ENCODE results near the gene POU2F2. TPM values are rescaled to one million over a fixed set of nuclear protein-coding genes. Genes with fewer than 3 reads are reported as not detected.
A peak's percentile ranks its signal among the peaks of the same experiment; 100 is the strongest.

Gene POU2F2
- total RNA-seq, 2 experiments from 2014 or later: 30.0 to 31.9 TPM

DNA sequence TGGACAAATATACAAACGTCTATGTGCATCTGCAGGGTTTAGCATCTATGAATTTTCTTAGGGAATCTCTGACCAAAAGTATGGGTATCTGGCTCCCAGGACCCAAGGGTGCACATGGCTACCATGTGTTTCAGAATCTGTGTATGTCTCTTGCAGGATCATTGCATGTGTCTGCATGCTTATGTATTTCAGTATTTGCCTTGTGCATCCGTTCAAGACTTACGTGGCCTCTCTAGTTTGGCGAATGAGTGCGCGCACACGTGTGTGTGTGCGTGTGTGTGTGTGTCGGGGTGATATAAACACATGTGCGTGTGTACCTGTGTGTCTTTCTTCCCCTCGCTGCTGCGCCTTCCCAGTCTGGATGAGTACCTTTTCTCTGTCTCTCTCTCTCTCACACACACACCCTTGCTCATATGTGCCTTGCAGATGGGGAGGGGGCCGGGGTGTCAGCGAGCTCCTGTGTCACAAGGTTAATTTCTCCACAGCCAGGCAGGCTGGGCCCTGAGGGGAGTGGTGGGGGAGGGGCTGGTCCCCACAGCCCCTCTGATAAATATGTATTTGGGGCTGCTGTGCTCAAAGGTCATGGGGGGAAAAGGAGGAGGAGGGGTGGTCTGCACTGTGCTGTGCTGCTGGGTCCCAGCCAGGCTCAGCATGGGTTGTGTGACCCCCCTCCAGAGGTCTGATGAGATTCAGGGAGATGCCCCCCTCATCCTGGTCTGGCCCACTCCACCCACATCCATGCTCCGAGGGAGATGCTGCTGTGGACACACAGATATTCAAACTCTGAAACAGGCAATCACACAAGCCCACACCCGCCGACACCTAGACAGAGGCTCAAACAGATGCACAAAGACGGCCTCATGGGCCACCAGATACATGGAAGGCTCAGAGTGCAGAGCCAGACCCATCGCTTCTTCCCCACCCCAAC lies 37.5 kb upstream of the POU2F2 start:
- no peak for DNase-seq
- Mint-ChIP-seq H3K9me3 (no peaks in the 10 kb centered on the region), H3K36me3 (ENCODE audit: low read depth) (no peaks in the 10 kb centered on the region), H3K27me3 (ENCODE audit: low read depth) (peaks cover 4% of the 10 kb centered on the region), H3K27ac (no peak overlapping the region), H3K4me3 (no peak overlapping the region), H3K4me1 (ENCODE audit: low read depth) (no peaks in the 10 kb centered on the region)
- CTCF ChIA-PET: no interaction called here
- intact Hi-C loops (cut with micrococcal nuclease): no loop called here

DNA sequence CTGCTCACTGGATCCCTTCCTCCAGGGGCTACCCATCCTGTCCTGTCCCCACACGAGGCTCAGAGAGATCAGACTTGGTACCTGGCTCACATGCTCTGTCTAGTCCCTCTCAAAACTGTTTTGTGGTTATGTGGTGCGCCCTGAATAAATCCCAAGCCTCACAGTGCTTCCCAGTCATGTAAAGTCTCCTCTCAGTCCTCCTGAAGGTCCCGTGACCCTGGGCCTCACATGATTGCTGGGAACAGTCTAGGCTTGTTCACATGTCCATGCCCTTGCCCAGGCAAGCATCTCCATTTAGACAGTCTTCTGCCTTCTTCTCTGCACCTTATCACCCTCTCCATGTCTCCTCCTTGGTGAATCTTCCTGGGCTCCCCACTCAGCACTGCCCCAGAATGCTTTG lies 36.0 kb upstream of the POU2F2 start:
- Mint-ChIP-seq H3K4me1 (ENCODE audit: low read depth) (no peaks in the 10 kb centered on the region), H3K27ac (no peak overlapping the region), H3K9me3 (no peaks in the 10 kb centered on the region), H3K4me3 (no peak overlapping the region), H3K36me3 (ENCODE audit: low read depth) (no peaks in the 10 kb centered on the region), H3K27me3 (ENCODE audit: low read depth) (no peaks in the 10 kb centered on the region)
- intact Hi-C loops (cut with micrococcal nuclease): no loop called here
- CTCF ChIA-PET: no interaction called here
- no peak for DNase-seq

DNA sequence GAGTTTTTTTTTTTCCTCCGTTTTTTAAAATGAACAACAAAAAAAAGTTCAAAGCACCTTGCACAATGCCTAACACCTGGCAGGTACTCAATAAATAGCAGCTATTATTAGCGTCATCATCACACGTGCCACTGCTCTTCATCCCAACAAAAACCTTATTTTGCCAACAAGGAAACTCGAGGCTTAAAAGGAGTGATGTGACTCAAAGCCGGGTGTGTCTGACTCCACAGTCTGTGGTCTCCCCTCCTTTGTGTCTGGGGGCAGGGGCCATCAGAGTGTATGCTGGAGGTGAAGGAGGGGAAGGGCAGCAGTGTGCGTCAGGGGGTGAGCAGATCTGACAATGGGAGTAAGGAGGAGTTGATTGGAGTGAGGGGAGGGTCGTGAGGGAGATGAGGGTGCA lies 34.1 kb upstream of the POU2F2 start:
- intact Hi-C loops (cut with micrococcal nuclease): no loop called here
- Mint-ChIP-seq H3K27ac (no peak overlapping the region), H3K27me3 (ENCODE audit: low read depth) (no peaks in the 10 kb centered on the region), H3K4me3 (no peak overlapping the region), H3K4me1 (ENCODE audit: low read depth) (no peaks in the 10 kb centered on the region), H3K36me3 (ENCODE audit: low read depth) (no peaks in the 10 kb centered on the region), H3K9me3 (no peaks in the 10 kb centered on the region)
- CTCF ChIA-PET: interaction anchor here (0.7 kb wide), 1 partner anchor 61 kb away, joined by 4 read pairs; no protein-coding TSS in a partner anchor
- DNase-seq: no peak

DNA sequence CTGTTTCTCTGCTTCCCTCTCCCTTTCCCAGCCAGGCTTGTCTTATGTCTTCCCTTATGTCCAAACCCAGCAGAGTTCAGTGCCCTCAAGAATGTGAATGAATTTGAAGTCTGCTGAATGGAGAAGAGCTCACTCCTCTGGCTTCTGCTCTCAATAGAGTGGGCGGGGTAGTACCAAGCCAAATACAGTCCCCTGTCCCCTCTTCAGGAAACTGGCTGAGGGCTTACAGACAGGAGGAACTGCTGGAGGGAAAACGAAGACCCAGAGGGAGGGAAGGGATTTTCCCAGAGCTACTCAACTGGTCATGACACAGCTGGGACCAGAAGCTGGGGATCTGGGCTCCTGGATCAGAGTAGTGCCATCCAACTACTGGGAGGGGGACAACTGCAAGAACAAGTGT lies 32.9 kb upstream of the POU2F2 start:
- H3K9me3 Mint-ChIP-seq: no peaks in the 10 kb centered on the region
- no peaks in the 10 kb centered on the region for H3K4me1 Mint-ChIP-seq (ENCODE audit: low read depth)
- no peak for DNase-seq
- no peaks in the 10 kb centered on the region for H3K36me3 Mint-ChIP-seq (ENCODE audit: low read depth)
- H3K4me3 Mint-ChIP-seq: no peak overlapping the region
- no peak overlapping the region for H3K27ac Mint-ChIP-seq
- no peaks in the 10 kb centered on the region for H3K27me3 Mint-ChIP-seq (ENCODE audit: low read depth)
- intact Hi-C loops (cut with micrococcal nuclease): no loop called here
- CTCF ChIA-PET: interaction anchor here (0.6 to 0.8 kb wide), 4 partner anchors 57 to 981 kb away, joined by 3 to 4 read pairs (median 3); no protein-coding TSS in a partner anchor

DNA sequence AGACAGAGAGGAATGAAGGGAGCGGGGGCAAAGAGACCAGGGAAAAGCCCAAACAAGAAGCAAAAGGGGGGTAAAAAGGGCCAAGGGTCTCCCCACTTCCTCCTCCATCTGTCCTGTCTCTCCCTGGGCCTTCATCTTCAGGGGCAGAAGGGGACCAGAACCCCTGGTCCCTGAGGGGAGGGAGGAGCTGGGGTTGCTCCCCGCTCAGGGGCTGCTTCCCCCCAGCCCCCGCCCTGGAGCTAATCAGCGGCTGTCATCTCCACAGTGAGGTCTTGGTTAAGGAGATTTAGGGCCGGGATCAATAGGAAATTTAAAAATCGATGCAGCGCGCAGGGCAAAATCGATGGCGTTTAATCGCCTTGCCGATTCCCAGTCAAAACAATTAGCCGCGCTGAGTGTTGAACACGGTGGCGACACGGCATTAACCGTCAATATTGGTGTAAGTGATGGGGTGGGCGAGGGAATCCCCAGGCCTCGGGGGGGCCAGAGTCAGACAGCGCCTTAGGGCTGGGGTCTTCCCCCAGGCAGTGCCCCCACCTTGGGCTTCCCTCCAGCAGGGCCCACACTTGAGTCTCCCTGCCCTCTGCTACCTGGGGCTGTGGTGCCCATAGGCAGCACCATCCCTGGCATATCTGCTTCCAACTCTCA lies 29.5 kb upstream of the POU2F2 start:
- no peaks in the 10 kb centered on the region for H3K9me3 Mint-ChIP-seq
- CTCF ChIA-PET: no interaction called here
- DNase-seq: no peak
- H3K36me3 Mint-ChIP-seq (ENCODE audit: low read depth): no peaks in the 10 kb centered on the region
- intact Hi-C loops (cut with micrococcal nuclease): no loop called here
- no peaks in the 10 kb centered on the region for H3K4me1 Mint-ChIP-seq (ENCODE audit: low read depth)
- H3K27ac Mint-ChIP-seq: no peak overlapping the region
- H3K27me3 Mint-ChIP-seq (ENCODE audit: low read depth): no peaks in the 10 kb centered on the region
- no peak overlapping the region for H3K4me3 Mint-ChIP-seq

DNA sequence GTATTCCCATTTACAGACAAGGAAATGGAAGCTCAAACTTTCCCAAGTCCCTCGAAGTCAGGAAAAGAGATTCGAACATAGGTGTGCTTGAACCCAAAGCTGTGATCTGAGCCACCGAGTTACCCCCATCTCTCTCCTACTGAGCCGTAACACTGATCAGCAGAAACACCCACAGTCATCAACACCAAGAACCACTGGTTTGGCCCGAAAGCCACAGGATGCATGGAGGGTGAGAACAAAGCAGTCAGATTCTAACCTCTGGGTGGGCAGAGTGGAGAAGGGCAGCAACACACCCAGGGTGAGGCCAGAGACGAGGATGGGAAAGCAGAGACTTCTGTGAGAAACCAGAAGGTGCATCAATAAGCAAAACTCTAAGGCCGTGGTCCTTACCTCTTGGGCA lies 27.7 kb upstream of the POU2F2 start:
- intact Hi-C loops (cut with micrococcal nuclease): no loop called here
- DNase-seq: no peak
- Mint-ChIP-seq H3K27me3 (ENCODE audit: low read depth) (no peaks in the 10 kb centered on the region), H3K9me3 (no peaks in the 10 kb centered on the region), H3K4me1 (ENCODE audit: low read depth) (peaks cover 4% of the 10 kb centered on the region), H3K27ac (no peak overlapping the region), H3K36me3 (ENCODE audit: low read depth) (no peaks in the 10 kb centered on the region), H3K4me3 (no peak overlapping the region)
- CTCF ChIA-PET: interaction anchor here (1.8 kb wide), 1 partner anchor 51 kb away, joined by 7 read pairs; no protein-coding TSS in a partner anchor

DNA sequence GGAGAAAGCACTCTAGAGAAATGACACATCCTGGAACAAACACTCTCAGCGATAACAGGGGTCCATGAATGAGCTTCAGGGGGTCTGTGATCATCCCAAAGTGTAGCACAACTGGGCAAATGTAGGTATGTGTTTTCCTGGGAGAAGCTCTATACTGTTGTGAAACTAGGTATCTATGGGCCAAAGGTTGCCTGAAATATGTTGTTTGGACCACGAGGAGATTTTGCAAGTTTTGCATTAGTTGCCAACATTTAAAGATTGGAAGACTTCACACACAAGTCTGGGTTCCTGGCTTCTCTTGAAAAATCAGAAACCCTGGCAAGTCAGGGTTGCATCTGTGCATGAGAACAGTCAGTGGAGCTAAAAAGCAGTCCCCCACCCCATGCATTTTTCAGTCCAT lies 26.7 kb upstream of the POU2F2 start:
- H3K4me1 Mint-ChIP-seq (ENCODE audit: low read depth): peaks cover 12% of the 10 kb centered on the region
- H3K36me3 Mint-ChIP-seq (ENCODE audit: low read depth): no peaks in the 10 kb centered on the region
- H3K27me3 Mint-ChIP-seq (ENCODE audit: low read depth): no peaks in the 10 kb centered on the region
- CTCF ChIA-PET: interaction anchor here (0.7 to 1.8 kb wide), 3 partner anchors 18 to 160 kb away, joined by 3 to 7 read pairs (median 3); no protein-coding TSS in a partner anchor
- intact Hi-C loops (cut with micrococcal nuclease): no loop called here
- no peaks in the 10 kb centered on the region for H3K9me3 Mint-ChIP-seq
- H3K4me3 Mint-ChIP-seq: no peak overlapping the region
- DNase-seq: no peak
- H3K27ac Mint-ChIP-seq: no peak overlapping the region

DNA sequence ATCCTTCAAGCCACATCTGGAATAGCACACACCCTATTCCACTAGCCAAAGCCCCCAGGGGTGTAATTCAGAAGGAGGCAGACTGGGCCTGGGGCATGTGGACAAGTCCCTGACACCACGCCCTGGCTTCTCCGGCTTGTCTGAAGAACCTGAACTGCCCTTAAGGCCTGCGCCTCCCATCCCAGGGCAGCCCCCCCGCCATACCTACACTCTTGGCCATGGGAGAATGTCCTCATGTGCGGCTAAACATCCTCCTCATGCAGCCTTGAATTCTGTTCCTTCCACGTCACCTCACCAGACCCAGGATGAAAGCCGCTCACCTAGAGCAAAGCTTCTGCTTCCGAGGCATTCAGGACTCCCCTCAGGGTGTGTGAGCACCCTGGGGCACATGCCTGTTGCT lies 24.3 kb upstream of the POU2F2 start:
- intact Hi-C loops (cut with micrococcal nuclease): no loop called here
- Mint-ChIP-seq H3K9me3 (no peaks in the 10 kb centered on the region), H3K27ac (no peak overlapping the region), H3K36me3 (ENCODE audit: low read depth) (no peaks in the 10 kb centered on the region), H3K4me3 (no peak overlapping the region), H3K27me3 (ENCODE audit: low read depth) (no peaks in the 10 kb centered on the region), H3K4me1 (ENCODE audit: low read depth) (peaks cover 12% of the 10 kb centered on the region)
- CTCF ChIA-PET: no interaction called here
- DNase-seq: no peak

DNA sequence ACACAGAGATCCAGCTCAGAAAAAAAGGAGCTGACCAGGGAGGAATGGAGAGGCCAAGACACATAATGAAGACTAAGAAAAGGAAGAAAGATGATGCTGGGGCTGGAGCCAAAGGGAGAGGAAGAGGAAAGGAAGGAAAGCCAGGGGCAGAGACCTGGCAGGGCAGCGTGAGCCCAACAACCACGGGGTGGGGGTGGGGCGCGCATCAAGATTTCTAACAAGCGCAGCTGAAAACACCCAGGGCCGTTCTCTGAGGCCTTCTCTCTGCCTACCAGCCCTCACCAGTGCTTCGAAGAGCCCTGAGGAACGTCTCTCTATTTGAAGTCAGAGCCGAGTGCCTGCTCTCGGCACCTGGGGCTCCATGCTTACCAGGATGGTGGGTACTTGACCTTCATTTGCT lies 23.6 kb upstream of the POU2F2 start:
- Mint-ChIP-seq H3K27ac (no peak overlapping the region), H3K4me3 (no peak overlapping the region), H3K36me3 (ENCODE audit: low read depth) (no peaks in the 10 kb centered on the region), H3K4me1 (ENCODE audit: low read depth) (peaks cover 12% of the 10 kb centered on the region), H3K9me3 (no peaks in the 10 kb centered on the region), H3K27me3 (ENCODE audit: low read depth) (no peaks in the 10 kb centered on the region)
- no peak for DNase-seq
- intact Hi-C loops (cut with micrococcal nuclease): no loop called here
- CTCF ChIA-PET: interaction anchor here (0.6 to 0.7 kb wide), 2 partner anchors 186 to 264 kb away, joined by 3 read pairs; no protein-coding TSS in a partner anchor

DNA sequence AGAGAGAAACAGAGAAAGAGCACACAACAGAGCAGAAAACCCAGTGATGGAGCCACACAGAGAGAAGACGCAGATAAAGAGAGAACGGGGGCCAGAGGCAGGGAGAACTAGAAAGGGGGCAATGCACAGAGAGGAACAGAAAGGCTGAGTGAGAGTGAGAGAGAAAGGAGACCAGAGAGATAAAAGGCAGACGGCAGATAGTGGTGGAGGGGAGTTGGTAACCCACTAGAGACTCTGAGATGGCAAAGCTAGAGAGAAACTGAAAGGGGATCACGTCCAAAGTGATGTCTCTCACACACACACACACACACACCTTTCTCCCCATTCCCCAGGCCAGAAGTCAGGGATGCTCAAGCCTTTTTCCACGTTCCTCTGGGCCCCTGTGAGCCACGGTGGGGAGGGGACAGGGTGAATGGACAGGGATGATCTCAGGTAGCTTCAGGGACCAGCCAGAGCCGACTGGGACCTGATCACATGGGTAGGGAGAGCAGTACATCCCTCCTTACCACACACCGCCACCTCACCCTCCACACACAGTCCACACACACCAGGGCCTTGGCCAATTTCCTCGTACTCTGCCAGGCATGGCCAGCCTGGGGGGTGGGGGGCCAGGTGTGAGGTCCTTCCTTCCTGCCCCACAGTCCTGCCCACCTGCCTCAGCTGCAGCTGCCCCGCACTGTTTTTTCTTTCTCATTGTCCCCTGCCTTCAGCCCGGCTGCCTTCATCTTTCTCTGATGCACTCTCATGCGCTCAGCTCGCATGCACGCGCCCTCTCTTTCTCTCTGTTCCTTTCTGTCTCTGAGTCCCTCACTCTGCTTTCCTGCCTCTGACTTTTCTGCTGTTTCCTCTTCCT lies 22.5 kb upstream of the POU2F2 start:
- Mint-ChIP-seq H3K27me3 (ENCODE audit: low read depth) (no peaks in the 10 kb centered on the region), H3K27ac (peak overlapping the region; percentile 15), H3K4me3 (no peak overlapping the region), H3K9me3 (no peaks in the 10 kb centered on the region), H3K36me3 (ENCODE audit: low read depth) (no peaks in the 10 kb centered on the region), H3K4me1 (ENCODE audit: low read depth) (peaks cover 12% of the 10 kb centered on the region)
- DNase-seq: no peak
- intact Hi-C loops (cut with micrococcal nuclease): no loop called here
- CTCF ChIA-PET: interaction anchor here (0.7 kb wide), 1 partner anchor 263 kb away, joined by 3 read pairs; no protein-coding TSS in a partner anchor

DNA sequence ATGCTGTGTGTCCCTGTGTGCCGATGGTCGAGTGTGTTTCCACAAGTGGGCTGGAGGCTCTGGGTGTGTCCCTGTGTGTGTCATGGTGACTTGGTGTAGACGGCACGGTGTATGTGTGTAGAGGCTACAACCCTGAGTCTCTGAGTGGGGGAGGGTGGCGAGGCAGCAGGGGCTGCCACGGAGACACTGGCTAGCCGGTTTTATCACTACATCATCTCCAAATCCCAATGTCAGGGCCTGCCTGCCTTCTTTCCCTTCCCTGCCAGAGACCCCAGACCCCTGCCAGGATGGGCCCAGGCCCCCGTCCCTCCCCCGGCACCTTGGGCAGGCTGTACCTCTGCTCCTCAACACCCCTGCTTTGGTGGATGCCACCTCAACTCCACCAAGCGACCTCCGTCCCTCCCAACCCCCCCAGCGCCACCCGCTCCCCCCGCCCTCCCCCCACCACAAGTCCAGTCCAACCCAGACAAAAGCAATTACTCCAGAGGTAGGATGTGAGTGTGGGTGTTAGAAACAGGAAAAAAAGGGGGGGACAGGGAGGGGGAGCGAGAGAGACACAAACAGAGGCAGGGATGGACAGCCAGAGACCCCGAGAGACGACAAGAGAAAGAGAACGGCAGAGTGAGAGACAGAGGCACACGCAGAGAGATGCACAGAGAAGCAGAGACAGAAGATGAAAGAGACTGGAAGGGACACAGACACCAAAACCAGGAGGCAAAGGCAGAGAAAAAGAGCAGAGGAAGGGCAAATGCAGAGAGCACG lies 21.6 kb upstream of the POU2F2 start:
- Mint-ChIP-seq H3K4me3 (no peak overlapping the region), H3K36me3 (ENCODE audit: low read depth) (no peaks in the 10 kb centered on the region), H3K27me3 (ENCODE audit: low read depth) (no peaks in the 10 kb centered on the region), H3K27ac (no peak overlapping the region), H3K4me1 (ENCODE audit: low read depth) (peaks cover 19% of the 10 kb centered on the region), H3K9me3 (no peaks in the 10 kb centered on the region)
- DNase-seq: no peak
- intact Hi-C loops (cut with micrococcal nuclease): no loop called here
- CTCF ChIA-PET: interaction anchor here (1.2 to 1.4 kb wide), 2 partner anchors 30 to 31 kb away, joined by 3 read pairs; no protein-coding TSS in a partner anchor

All from activated naive CD4-positive, alpha-beta T cell treated with anti-CD3 and anti-CD28 coated beads for 36 hours (primary cell).